Spinal cord (tissue), 10 donors: Measurements from ENCODE around the gene MTCH2. TPM values are rescaled to one million over a fixed set of nuclear protein-coding genes. Genes with fewer than 3 reads are reported as not detected.

Source experiments
- DNase-seq, 6 donors: peaks; one replicate each; pipeline versions ENCODE4 v3.0.0 to v3.0.0-alpha.2; 2013 to 2015; ENCODE audit warnings: low spot score in 6 of 6, low read depth in 4 of 6
- H3K27ac ChIP-seq: one replicate; pipeline ENCODE4 v1.5.1; 2013; ENCODE audit warnings: low read depth, low read length, control low read depth
- H3K27me3 ChIP-seq: one replicate; pipeline ENCODE4 v1.6.1; 2013; ENCODE audit warnings: low read length; ENCODE audit not compliant: control insufficient read depth, insufficient read depth
- H3K36me3 ChIP-seq: one replicate; pipeline ENCODE4 v1.6.1; 2013; ENCODE audit warnings: low read length; ENCODE audit not compliant: control insufficient read depth, insufficient read depth
- H3K4me1 ChIP-seq: one replicate; pipeline ENCODE4 v1.6.1; 2013; ENCODE audit warnings: low read length; ENCODE audit not compliant: control insufficient read depth, insufficient read depth
- H3K4me3 ChIP-seq: one replicate; pipeline ENCODE4 v1.5.1; 2013; ENCODE audit warnings: low read depth, low read length, control low read depth
- H3K9me3 ChIP-seq: one replicate; pipeline ENCODE4 v1.6.1; 2013; ENCODE audit warnings: low read length; ENCODE audit not compliant: control insufficient read depth, insufficient read depth
- WGBS: methylation state at CpG from one replicate; pipeline ENCODE4 v1.1.5; 2013; ENCODE audit warnings: missing lambda C conversion rate; ENCODE audit not compliant: insufficient coverage; 5-methylcytosine and 5-hydroxymethylcytosine counted together
- polyA plus RNA-seq, 2 donors: library from polyadenylated mRNA; unstranded; fragments of 120-200 nt; gene quantifications; one replicate each; pipeline ENCODE4 v1.2.1, GENCODE V29; 2013; ENCODE audit not compliant: insufficient read length in 2 of 2
- small RNA-seq: library from RNA; depleted of rRNA; stranded (forward); fragments of <200 nt; gene quantifications from one replicate; pipeline ENCODE3, GENCODE V24; 2014; ENCODE audit warnings: low replicate concordance
- total RNA-seq, 2 donors: library from RNA; depleted of rRNA in 1 of 2; stranded (reverse); fragments of 120-200 nt in 1 of 2; fragments of >200 nt in 1 of 2; gene quantifications; one replicate each; pipeline versions ENCODE4 v1.2.3 to v1.2.4, GENCODE V29; 2013 to 2014
- donor health status: healthy.

Gene MTCH2
- total and polyA plus RNA-seq, 4 donors, result 73.0 to 106 (median 90.3) TPM

DNA sequence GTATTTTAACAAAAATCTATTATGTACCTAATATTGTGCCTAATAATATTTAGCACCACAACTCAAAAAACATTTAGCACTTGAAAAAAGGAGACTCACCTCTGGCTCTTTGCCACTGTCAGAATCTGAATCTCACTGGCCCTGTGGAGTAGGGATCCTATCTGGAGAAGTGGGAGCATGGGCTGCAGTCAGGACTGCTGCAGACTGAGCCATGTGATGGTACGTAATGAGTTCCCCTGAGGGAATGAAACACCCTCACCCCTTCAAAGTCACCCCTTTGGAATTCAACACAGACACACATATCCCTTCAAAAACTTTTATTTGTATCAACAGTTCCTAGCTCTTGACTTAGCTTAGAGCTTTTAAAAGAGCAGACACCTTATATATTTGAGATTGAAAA is 70.5 kb downstream of the MTCH2 start:
- H3K27ac ChIP-seq, result no peak overlapping the region
- H3K36me3 ChIP-seq, result peaks cover 55% of the 10 kb centered on the region
- no peak overlapping the region for H3K4me3 ChIP-seq
- WGBS, result no CpG with 5 or more reads among the region's 1 CpG
- no peaks in the 10 kb centered on the region for H3K9me3 ChIP-seq
- no peak for DNase-seq
- H3K4me1 ChIP-seq, result peaks cover 11% of the 10 kb centered on the region
- no peaks in the 10 kb centered on the region for H3K27me3 ChIP-seq

DNA sequence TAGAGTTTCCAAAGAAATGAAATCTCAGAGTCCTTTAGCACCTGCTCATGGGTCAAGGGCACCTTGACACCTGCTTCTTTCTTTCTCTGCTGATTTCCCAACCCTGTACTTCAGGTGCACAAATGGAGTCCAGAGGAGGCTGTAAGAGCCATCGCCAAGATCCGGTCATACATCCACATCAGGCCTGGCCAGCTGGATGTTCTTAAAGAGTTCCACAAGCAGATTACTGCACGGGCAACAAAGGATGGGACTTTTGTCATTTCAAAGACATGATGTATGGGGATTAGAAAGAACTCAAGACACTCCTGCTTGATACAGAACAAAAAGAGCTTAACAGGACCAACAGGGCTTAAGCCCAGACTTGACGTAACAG is 71.0 kb downstream of the MTCH2 start:
- no peaks in the 10 kb centered on the region for H3K27me3 ChIP-seq
- no peak for DNase-seq
- peaks cover 52% of the 10 kb centered on the region for H3K36me3 ChIP-seq
- no peaks in the 10 kb centered on the region for H3K9me3 ChIP-seq
- H3K4me1 ChIP-seq, result peaks cover 12% of the 10 kb centered on the region
- H3K4me3 ChIP-seq, result no peak overlapping the region
- H3K27ac ChIP-seq, result no peak overlapping the region
- WGBS, result 69% methylated on average over 3 of the region's 4 CpGs

- peaks cover 18% of the 10 kb centered on the region for H3K4me1 ChIP-seq
- H3K27me3 ChIP-seq, result no peaks in the 10 kb centered on the region
- H3K9me3 ChIP-seq, result no peaks in the 10 kb centered on the region
- H3K27ac ChIP-seq, result no peak overlapping the region
- DNase-seq, result no peak
- no peak overlapping the region for H3K4me3 ChIP-seq
- peaks cover 47% of the 10 kb centered on the region for H3K36me3 ChIP-seq
- 100% methylated on average over 1 of the region's 3 CpGs for WGBS
These were observed 71.6 kb downstream of the MTCH2 start for GRCh38 chr11:47570651-47571356.

- over 99% methylated on average over 7 of the region's 7 CpGs for WGBS
These were observed 72.7 kb downstream of the MTCH2 start for GRCh38 chr11:47569646-47570045.

More at GRCh38 chr11:47569646-47570045, 72.7 kb downstream of the MTCH2 start:
- no peak for DNase-seq
- Histone ChIP-seq H3K27me3 (no peaks in the 10 kb centered on the region), H3K4me1 (peaks cover 27% of the 10 kb centered on the region), H3K4me3 (no peak overlapping the region), H3K9me3 (no peaks in the 10 kb centered on the region), H3K27ac (no peak overlapping the region), H3K36me3 (peaks cover 35% of the 10 kb centered on the region)

Small RNA genes lying within 50 kb of the gene (small RNA-seq; reads per million reads assigned to genes)
- gene RNU5E-10P, result 0.16 reads per million

Other genes with a start within 250 kb of the MTCH2 start
- 10 to 100 TPM; 18.7 to 44.8 TPM for gene SLC39A13, start 234.0 kb downstream of the MTCH2 start, total RNA-seq
- gene SLC39A13, start 234.0 kb downstream of the MTCH2 start, polyA plus RNA-seq, result 10 to 100 TPM; 39.2 to 51.4 TPM
- gene PSMC3, start 216.1 kb downstream of the MTCH2 start, total RNA-seq, result 100 to 1,000 TPM in 1 of 2 donors, 10 to 100 TPM in 1; 79.2 to 117 TPM
- gene PSMC3, start 216.1 kb downstream of the MTCH2 start, polyA plus RNA-seq, result 100 to 1,000 TPM; 154 to 157 TPM
- gene RAPSN, start 193.4 kb downstream of the MTCH2 start, total RNA-seq, result under 1 TPM in 1 of 2 donors, not detected in 1; 0.11 TPM
- under 1 TPM in 1 of 2 donors, not detected in 1; 0.18 TPM for gene RAPSN, start 193.4 kb downstream of the MTCH2 start, polyA plus RNA-seq
- 100 to 1,000 TPM in 1 of 2 donors, 10 to 100 TPM in 1; 83.0 to 125 TPM for gene CELF1, start 89.4 kb downstream of the MTCH2 start, total RNA-seq
- 100 to 1,000 TPM; 118 to 168 TPM for gene CELF1, start 89.4 kb downstream of the MTCH2 start, polyA plus RNA-seq
- gene PTPMT1, start 77.0 kb downstream of the MTCH2 start, total RNA-seq, result 10 to 100 TPM; 41.8 to 78.8 TPM
- gene PTPMT1, start 77.0 kb downstream of the MTCH2 start, polyA plus RNA-seq, result 10 to 100 TPM; 77.8 to 83.7 TPM
- 10 to 100 TPM; 22.3 to 31.5 TPM for gene KBTBD4, start 63.6 kb downstream of the MTCH2 start, total RNA-seq
- gene KBTBD4, start 63.6 kb downstream of the MTCH2 start, polyA plus RNA-seq, result 10 to 100 TPM; 25.0 to 28.3 TPM
- gene NDUFS3, start 63.5 kb downstream of the MTCH2 start, total RNA-seq, result 100 to 1,000 TPM in 1 of 2 donors, 10 to 100 TPM in 1; 65.0 to 130 TPM
- gene NDUFS3, start 63.5 kb downstream of the MTCH2 start, polyA plus RNA-seq, result 100 to 1,000 TPM; 167 to 172 TPM
- gene FAM180B, start 55.9 kb downstream of the MTCH2 start, total RNA-seq, result 1 to 10 TPM; 1.8 to 2.9 TPM
- gene FAM180B, start 55.9 kb downstream of the MTCH2 start, polyA plus RNA-seq, result 1 to 10 TPM; 1.5 to 1.7 TPM
- 10 to 100 TPM; 15.8 to 24.9 TPM for gene C1QTNF4, start 48.1 kb downstream of the MTCH2 start, total RNA-seq
- 100 to 1,000 TPM; 102 to 113 TPM for gene C1QTNF4, start 48.1 kb downstream of the MTCH2 start, polyA plus RNA-seq
- 1 to 10 TPM; 1.5 to 7.7 TPM for gene AGBL2, start 72.8 kb upstream of the MTCH2 start, total RNA-seq
- gene AGBL2, start 72.8 kb upstream of the MTCH2 start, polyA plus RNA-seq, result 1 to 10 TPM; 5.6 to 7.1 TPM
- gene FNBP4, start 124.8 kb upstream of the MTCH2 start, total RNA-seq, result 10 to 100 TPM; 92.2 to 95.5 TPM
- 100 to 1,000 TPM in 1 of 2 donors, 10 to 100 TPM in 1; 96.7 to 129 TPM for gene FNBP4, start 124.8 kb upstream of the MTCH2 start, polyA plus RNA-seq
- 10 to 100 TPM; 48.0 to 55.5 TPM for gene NUP160, start 205.8 kb upstream of the MTCH2 start, total RNA-seq
- 10 to 100 TPM; 30.9 to 40.3 TPM for gene NUP160, start 205.8 kb upstream of the MTCH2 start, polyA plus RNA-seq